HepG2 (cell line): ENCODE data around the gene PRKAR1A. TPM values are rescaled to one million over a fixed set of nuclear protein-coding genes. Genes with fewer than 3 reads are reported as not detected.

Experiments
- HOXD1 ChIP-seq: sonication (generic); formaldehyde crosslinking; IDR thresholded peaks from 2 replicates; pipeline ENCODE4 v1.5.0; 2020; ENCODE audit warnings: missing genetic modification reagents
- KDM5A ChIP-seq: fragments of 200-600 bp; sonication (generic); IDR thresholded peaks from 2 replicates; pipeline ENCODE4 v1.7.0; 2018; ENCODE audit warnings: antibody characterized with exemption, mild to moderate bottlenecking, low read length, borderline replicate concordance
- MXD3 ChIP-seq: IDR thresholded peaks from 2 replicates; pipeline ENCODE4 v1.6.1; 2016; ENCODE audit warnings: mild to moderate bottlenecking, missing biosample characterization, missing genetic modification reagents
- POGZ ChIP-seq: sonication (generic); formaldehyde crosslinking; IDR thresholded peaks from 2 replicates; pipeline ENCODE4 v1.4.0; 2020; ENCODE audit warnings: mild to moderate bottlenecking, missing genetic modification reagents
- RBFOX2 ChIP-seq: fragments of 200-400 bp; formaldehyde crosslinking; IDR thresholded peaks from 2 replicates; pipeline ENCODE4 v1.6.1; 2017; ENCODE audit warnings: low read depth, mild to moderate bottlenecking, low read length
- SNRNP70 ChIP-seq: fragments of 200-400 bp; formaldehyde crosslinking; IDR thresholded peaks from 2 replicates; pipeline ENCODE4 v1.6.1; 2017; ENCODE audit warnings: mild to moderate bottlenecking, low read depth, low read length, moderate library complexity
- SOX6 ChIP-seq, 2 experiments: fragments of 450-650 bp in 1 of 2; sonication (generic) in 1 of 2; formaldehyde crosslinking in 1 of 2; IDR thresholded peaks; 2 replicates each; pipeline versions ENCODE4 v1.4.0 to v1.6.1; 2017 to 2020; ENCODE audit warnings: antibody characterized with exemption in 1 of 2, mild to moderate bottlenecking in 1 of 2, missing genetic modification reagents in 1 of 2
- UBTF ChIP-seq: sonication (generic); formaldehyde crosslinking; IDR thresholded peaks from 2 replicates; pipeline ENCODE4 v1.4.0; 2020; ENCODE audit warnings: mild to moderate bottlenecking, missing genetic modification reagents
- ZBTB40 ChIP-seq, 2 experiments: fragments of 450-650 bp in 1 of 2; sonication (generic) in 1 of 2; formaldehyde crosslinking in 1 of 2; IDR thresholded peaks; 2 replicates each; pipeline versions ENCODE4 v1.6.1 to v1.8.0; 2016 to 2022; ENCODE audit warnings: antibody characterized with exemption in 1 of 2, mild to moderate bottlenecking in 1 of 2, missing genetic modification reagents in 1 of 2
- ZNF441 ChIP-seq: sonication (generic); formaldehyde crosslinking; IDR thresholded peaks from 2 replicates; pipeline ENCODE4 v1.7.0; 2021; ENCODE audit warnings: missing genetic modification reagents, borderline replicate concordance
- ZNF629 ChIP-seq: sonication (generic); formaldehyde crosslinking; conservative IDR thresholded peaks from 2 replicates; pipeline ENCODE4 v1.5.0; 2020; ENCODE audit warnings: missing genetic modification reagents
- ZNF770 ChIP-seq: sonication (generic); formaldehyde crosslinking; IDR thresholded peaks from 2 replicates; pipeline ENCODE4 v1.5.0; 2020; ENCODE audit warnings: mild to moderate bottlenecking, missing genetic modification reagents
- polyA plus RNA-seq, 8 experiments: library from polyadenylated mRNA; depleted of rRNA in 3 of 8; stranded (reverse) in 7 of 8; unstranded in 1 of 8; fragments of >200 nt; fragmentation: Illumina TruSeq in 4 of 8; extraction: Trizol in 4 of 8; gene quantifications; 2 replicates each; pipeline versions ENCODE4 v1.2.1 to v1.2.3, GENCODE V29; 2011 to 2016; ENCODE audit warnings: low read depth in 4 of 8, missing spikeins in 1 of 8, mixed read lengths in 1 of 8; ENCODE audit not compliant: insufficient read depth in 1 of 8
- total RNA-seq, 5 experiments: library from RNA; depleted of rRNA; stranded (reverse); fragments of >200 nt; fragmentation: Illumina TruSeq; extraction: Trizol; gene quantifications; 2 replicates each; pipeline ENCODE4 v1.2.3, GENCODE V29; 2016; ENCODE audit warnings: low read depth in 1 of 5

The PRKAR1A gene
- total and polyA plus RNA-seq, 2 of the 13 experiments (the other 11 are each of a cell fraction or from before 2014, with no cell fraction given), result 265 to 266 TPM

GRCh38 chr17:68511671-68512246 lies 471 bp upstream of the PRKAR1A start (continued):
- no peak for TF ChIP-seq ZBTB40 (IDR thresholded peaks at IDR 0.05)
- TF ChIP-seq ZBTB40 (CRISPR knock-in tag; IDR thresholded peaks at IDR 0.05), result 0 out of 2 replicates have a peak, but pooled peaks have one; percentile 24
- 0 out of 2 replicates have a peak, but pooled peaks have one; percentile 40 for TF ChIP-seq ZNF770
- peak; percentile 73; the same call in 1 of the 2 replicates for TF ChIP-seq KDM5A
- TF ChIP-seq MXD3 (CRISPR knock-in tag), result peak; percentile 90
- no peak; the same call in 1 of the 2 replicates for TF ChIP-seq ZNF441 (CRISPR knock-in tag)
- 0 out of 2 replicates have a peak, but pooled peaks have one; percentile 41 for TF ChIP-seq HOXD1 (CRISPR knock-in tag)
- TF ChIP-seq SNRNP70, result no peak
- TF ChIP-seq SOX6 (IDR thresholded peaks at IDR 0.05), result no peak
- TF ChIP-seq SOX6 (CRISPR knock-in tag; IDR thresholded peaks at IDR 0.05), result peak; percentile 66
- peak; percentile 68 for TF ChIP-seq RBFOX2
- peak; percentile 32; the same call in 1 of the 2 replicates for TF ChIP-seq ZNF629 (CRISPR knock-in tag)
- TF ChIP-seq POGZ (CRISPR knock-in tag), result peak; percentile 36; the same call in 1 of the 2 replicates
- peak; percentile 91 for TF ChIP-seq UBTF (CRISPR knock-in tag)
